ENCODE measurements around the gene KATNB1.

KATNB1 gene

GRCh38 chr16:57704011-57704904, 31.3 kb upstream of the KATNB1 start:
- TF ChIP-seq CTCF (IDR thresholded peaks at IDR 0.05; ENCODE audit: low read depth, low read length) = no peak
- no peak for DNase-seq
- H3K4me3 ChIP-seq (ENCODE audit: low read depth, low read length) = no peak overlapping the region

GRCh38 chr16:57704905-57705852, 30.4 kb upstream of the KATNB1 start:
- DNase-seq = no peak
- no peak for TF ChIP-seq CTCF (IDR thresholded peaks at IDR 0.05; ENCODE audit: low read depth, low read length)
- H3K27me3 ChIP-seq (ENCODE audit: insufficient read depth, low read depth, severe bottlenecking) = no peaks in the 10 kb centered on the region
- H3K36me3 ChIP-seq = no peaks in the 10 kb centered on the region
- no peak overlapping the region for H3K27ac ChIP-seq
- H3K4me3 ChIP-seq (ENCODE audit: low read depth, low read length) = no peak overlapping the region
- H3K9me3 ChIP-seq (ENCODE audit: severe bottlenecking) = no peaks in the 10 kb centered on the region

More at GRCh38 chr16:57704011-57704904, 31.3 kb upstream of the KATNB1 start:
- no peak overlapping the region for H3K27ac ChIP-seq
- no peaks in the 10 kb centered on the region for H3K36me3 ChIP-seq
- H3K9me3 ChIP-seq (ENCODE audit: severe bottlenecking) = no peaks in the 10 kb centered on the region
- H3K27me3 ChIP-seq (ENCODE audit: insufficient read depth, low read depth, severe bottlenecking) = no peaks in the 10 kb centered on the region

- no peaks in the 10 kb centered on the region for H3K9me3 ChIP-seq (ENCODE audit: severe bottlenecking)
- no peaks in the 10 kb centered on the region for H3K36me3 ChIP-seq
- DNase-seq = no peak
- no peak overlapping the region for H3K4me3 ChIP-seq (ENCODE audit: low read depth, low read length)
- H3K27me3 ChIP-seq (ENCODE audit: insufficient read depth, low read depth, severe bottlenecking) = no peaks in the 10 kb centered on the region
- no peak overlapping the region for H3K27ac ChIP-seq
- TF ChIP-seq CTCF (IDR thresholded peaks at IDR 0.05; ENCODE audit: low read depth, low read length) = no peak
These were observed 28.9 kb upstream of the KATNB1 start for GRCh38 chr16:57706717-57707116.

- Histone ChIP-seq H3K4me3 (ENCODE audit: low read depth, low read length) (no peak overlapping the region), H3K27ac (no peak overlapping the region), H3K27me3 (ENCODE audit: insufficient read depth, low read depth, severe bottlenecking) (no peaks in the 10 kb centered on the region), H3K36me3 (no peaks in the 10 kb centered on the region), H3K9me3 (ENCODE audit: severe bottlenecking) (no peaks in the 10 kb centered on the region)
- no peak for DNase-seq
- no peak for TF ChIP-seq CTCF (IDR thresholded peaks at IDR 0.05; ENCODE audit: low read depth, low read length)
These were observed 28.2 kb upstream of the KATNB1 start for GRCh38 chr16:57707331-57707730.

- H3K9me3 ChIP-seq (ENCODE audit: severe bottlenecking) = no peaks in the 10 kb centered on the region
- H3K27ac ChIP-seq = no peak overlapping the region
- no peaks in the 10 kb centered on the region for H3K36me3 ChIP-seq
- no peaks in the 10 kb centered on the region for H3K27me3 ChIP-seq (ENCODE audit: insufficient read depth, low read depth, severe bottlenecking)
- no peak overlapping the region for H3K4me3 ChIP-seq (ENCODE audit: low read depth, low read length)
- DNase-seq = no peak
- no peak for TF ChIP-seq CTCF (IDR thresholded peaks at IDR 0.05; ENCODE audit: low read depth, low read length)
These were observed 27.4 kb upstream of the KATNB1 start for GRCh38 chr16:57708168-57708567.
